CD4-positive, alpha-beta T cell treated with Interleukin-21 for 1 hour (primary cell): ENCODE results near the gene IGSF9.

Source experiments
- DNase-seq: peaks from one replicate; pipeline ENCODE4 v3.0.0-alpha.2; 2020

IGSF9 gene

DNA sequence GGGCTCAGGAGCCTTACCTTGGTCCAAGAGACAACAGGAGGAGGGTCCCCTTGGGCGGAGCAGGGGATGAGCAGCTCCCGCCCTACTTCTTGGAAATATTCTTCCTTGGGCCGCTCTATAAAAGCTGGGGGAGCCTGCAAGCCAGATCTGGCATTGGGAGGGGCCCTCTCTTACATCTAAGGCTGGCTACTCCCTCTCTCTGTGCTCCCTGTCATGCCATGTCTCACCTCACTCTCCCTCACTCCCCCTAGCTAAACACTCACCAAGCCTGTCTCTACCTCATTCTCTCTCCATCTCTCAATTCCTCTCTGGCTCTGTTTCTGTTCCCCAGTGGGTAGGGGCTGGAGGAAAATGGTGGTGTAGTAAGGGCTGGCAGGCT, 13.6 kb downstream of the IGSF9 start:
- DNase-seq: no peak

DNA sequence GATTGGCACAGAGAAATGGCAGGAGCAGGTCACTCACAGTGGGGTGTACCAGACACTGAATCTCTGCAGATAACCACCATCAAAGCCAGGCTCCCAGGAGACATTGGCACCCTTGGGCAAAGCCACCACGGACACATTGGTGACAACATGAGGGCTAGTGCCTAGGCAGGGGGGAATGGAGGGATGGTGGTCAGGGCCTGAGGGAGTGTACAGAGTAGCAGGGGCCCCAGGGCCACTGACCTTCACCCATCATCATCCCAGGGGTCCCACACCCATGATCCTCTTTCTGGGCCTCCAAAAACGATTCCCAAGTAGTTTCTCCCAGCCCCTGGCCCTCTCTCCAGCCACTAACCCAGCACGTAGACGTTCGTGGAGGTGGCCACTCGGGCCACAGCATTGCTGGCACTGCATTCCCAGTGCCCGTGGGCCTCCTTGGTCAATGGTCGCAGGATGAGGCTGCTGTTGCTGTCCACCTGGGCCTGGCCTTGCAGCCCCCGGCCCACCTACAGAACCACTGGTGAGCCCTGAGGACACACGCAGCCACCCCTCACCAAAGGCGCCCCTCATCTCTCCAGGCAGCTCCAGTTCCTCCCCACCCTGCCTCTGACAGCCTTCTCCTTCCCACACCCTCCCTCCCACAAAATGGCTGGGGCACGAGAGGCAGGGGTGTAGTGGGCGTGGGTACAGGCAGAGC, 14.2 kb downstream of the IGSF9 start:
- DNase-seq: no peak

DNA sequence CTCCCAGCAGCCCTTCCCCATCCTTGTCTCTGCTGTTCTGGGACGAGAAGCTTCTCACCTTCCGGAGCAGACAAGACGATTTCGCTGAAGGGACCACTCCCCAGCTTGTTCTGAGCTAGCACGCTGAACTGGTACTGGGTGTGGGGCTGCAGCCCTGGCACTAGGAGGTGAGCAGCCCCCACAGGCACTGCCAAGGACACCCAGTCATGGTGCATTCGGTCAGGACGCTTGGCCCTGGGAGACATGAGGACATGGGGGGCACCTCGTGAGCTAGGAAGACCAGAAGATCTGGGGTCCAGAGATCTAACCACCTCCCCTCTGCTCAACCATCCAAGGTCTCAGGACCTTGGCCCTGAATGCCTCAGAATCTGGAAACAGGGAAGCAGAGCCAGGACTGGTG, 14.8 kb downstream of the IGSF9 start:
- DNase-seq: no peak

DNA sequence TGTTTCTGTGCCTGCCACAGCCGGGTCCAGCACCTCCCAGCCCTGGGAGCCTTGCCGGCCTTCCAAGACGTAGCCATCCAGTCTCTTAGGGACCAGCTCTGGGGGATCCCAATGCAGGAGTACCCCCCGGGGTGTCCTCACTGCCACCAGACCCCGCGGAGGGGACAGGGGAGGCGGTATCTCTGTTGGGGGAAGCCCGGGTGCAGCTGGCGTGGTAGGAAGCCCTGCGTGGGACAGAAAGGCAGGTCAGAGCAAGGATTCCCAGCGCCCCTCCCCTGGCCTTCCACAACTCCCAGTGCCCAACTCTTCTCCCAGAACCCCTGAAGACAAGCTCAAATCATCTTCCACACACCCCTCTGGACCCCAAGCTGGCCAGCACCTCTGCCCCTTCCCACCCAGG, 15.2 kb downstream of the IGSF9 start:
- DNase-seq: no peak

DNA sequence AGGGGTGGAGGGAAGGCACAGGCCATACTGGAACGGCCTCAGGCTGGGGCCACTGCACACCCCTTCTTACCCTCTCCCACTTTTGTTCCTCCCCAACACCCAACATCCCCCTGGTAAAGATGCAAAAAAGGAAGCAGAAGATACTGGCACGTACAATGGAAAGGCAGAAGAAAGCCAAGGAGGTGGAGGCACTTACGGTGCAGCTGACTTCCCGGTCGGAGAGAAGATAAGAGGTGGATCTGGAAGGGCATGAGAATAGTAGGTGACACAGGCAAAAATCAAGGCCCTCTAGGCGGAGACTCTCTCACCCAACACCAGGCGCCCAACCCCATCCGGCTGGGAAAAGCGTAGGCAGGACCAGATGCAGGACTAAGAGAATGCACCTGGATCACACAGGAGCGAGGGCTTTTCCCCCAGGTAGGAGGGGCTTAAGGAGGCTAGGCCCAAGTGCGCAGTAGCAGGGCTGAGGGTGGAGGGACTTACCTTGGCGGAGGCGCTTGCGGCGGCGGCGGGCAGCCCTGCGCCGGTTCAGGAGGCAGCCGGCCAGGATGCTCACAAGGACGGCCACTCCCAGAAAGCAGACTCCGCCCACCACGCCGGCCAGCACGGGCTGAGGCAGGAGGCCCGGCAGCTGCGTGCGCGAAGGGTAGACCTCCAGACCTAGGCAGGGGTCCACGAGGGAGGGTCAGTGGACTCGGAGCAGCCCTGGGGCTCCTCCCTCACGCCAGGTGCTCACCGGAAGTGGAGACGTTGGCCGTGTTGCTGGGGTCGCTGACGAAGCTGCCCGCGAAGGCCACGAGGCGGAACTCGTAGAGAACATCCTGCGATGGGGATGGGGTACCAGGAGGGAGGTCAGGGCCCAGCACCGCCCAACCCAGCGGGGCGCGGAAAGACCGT, 16.0 kb downstream of the IGSF9 start:
- DNase-seq: no peak

DNA sequence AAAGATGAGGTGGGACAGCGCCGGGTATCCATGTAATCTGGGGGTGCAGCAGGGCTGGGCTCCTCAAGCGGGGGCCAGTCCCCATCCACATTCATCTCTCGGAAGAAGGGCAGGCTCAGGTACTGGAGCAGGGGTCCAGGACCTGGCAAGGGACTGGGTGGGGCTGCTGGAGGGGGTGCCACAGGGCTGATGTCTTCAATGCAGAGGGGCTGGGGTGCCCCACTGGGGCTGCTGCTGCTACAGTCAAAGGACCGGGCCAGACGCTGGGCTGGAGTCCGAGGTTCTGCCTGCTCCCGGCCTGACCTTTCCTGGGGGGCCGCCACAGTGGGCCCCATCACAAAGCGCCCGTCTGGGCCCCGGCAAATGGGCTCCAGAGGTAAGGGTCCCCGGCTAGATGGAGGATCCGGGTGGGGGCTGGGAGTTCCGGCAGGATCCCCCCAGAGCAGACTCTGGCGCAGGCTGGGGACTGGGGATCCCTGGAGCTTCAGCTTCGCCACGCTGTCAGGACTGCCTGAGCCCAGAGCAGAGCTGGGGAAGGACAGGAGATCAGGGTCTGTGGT, 16.8 kb downstream of the IGSF9 start:
- DNase-seq: no peak

DNA sequence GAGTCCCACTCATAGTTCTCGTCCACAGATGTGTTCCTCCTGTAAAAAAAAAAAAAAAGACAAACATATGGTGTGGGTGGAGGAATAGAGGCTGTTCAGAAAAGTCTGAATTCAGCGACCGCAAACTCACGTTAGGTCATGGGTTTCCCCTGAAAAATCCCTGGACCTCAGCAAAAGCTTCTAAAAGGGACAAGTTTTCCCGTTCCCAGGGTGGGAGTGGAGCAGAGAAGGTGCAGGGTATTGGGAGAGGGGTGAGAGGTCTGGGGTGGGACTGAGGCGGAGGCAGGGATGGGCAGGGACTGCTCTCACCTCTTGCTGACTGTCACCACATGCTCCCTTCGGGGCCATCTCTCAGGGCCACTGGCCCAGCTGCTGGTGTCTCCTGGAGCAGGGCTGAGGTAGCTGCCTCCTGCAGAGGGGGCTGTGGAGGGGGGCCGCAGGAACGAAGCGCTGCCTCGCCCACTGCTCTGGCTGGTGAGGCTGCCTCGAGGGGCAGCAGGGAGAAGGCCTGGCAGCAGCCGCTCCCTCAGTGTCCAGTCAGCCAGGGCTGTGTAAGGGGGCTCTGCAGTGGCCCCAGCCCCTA, 17.5 kb downstream of the IGSF9 start:
- no peak for DNase-seq

DNA sequence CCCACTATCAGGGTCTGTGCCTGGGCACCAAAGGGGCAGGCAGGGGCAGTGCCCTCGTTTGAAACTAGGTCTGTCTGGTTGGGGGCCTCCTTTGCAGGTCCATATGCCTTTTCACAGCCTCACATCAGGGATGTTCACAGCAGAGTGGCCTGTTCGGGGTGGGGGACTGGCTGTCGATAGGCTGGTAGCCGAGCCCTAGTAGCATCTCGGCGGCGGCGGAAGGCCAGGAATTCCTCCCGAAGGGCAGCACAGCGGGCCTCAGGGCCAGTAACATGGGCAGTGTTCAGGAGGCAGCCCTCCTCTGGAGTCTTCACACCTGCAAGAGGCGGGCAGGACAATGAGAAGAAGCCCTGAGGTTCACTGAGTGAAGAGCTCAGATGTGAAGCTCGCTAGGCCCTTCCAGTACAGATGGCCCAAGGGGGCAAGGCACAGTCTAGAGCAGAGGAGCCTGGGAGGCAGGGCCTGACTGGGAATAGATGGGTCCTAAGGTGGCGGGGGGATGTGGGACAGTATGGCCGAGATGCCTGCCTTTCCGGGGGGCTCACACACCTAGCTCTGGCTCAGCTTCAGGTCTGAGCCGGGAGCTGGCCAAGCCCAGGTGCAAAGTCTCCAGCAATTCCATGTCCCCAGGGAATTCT, 18.1 kb downstream of the IGSF9 start:
- DNase-seq: no peak

DNA sequence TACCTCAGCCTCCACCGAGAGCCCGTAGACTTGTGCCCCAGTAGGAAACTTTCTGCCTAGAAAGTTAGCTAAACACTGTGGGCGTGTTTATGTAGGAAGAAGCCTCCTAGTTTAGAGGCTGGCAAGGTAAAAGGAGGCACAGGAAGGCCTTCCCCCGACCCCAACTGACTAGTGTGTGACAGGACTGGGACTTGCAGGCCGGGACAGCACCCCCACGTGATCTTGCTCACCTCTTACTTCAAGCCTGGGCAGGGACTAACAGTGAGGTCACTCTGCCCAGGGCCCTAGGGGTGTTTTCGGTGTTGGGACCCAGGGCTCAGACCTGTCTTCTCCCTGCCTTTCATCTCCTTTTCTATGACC, 19.7 kb downstream of the IGSF9 start:
- no peak for DNase-seq

DNA sequence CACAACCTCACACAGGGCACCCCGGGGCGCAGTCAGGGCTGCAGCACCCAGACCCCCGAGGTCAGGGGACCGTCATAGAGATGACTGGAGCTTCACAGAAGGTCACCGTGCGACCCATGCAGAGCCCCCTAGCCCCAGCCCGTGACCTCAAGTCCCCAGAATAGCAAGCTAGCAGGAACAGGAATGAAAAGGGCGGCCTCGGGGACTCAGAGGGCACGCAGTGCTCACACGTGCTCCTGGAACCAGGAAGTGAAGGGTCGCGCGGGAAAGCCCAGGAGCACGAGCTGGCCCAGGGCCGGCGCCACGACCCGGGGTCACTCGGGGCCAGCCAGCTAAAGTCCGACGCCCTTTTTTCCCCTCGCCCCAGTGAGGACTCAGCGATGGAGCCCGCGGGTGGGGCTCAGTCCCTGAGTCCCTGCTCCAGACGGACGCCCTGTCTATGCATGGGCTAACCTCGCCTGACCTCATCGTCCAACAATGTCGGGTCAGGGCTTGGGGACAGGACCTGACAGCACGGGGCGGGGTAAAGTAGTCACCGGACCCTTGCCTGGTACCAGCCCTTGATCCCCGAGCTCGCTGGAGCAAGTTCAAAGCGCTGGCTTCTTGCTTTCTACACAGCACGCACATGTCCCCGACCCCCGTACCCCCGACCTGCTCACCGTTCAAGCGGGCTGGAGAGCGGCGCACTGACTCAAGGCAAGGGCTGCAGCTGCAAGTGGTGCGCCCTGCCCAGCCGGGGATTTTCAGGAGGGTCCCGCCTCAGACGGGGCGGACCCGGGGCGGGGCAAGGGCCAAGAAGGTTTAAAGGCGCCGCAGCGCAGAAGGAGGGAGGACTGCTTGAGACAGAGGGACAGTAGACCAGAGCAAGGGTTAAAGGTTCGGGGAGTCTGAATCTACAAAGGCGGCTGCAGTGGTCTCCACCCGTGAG, 20.4 kb downstream of the IGSF9 start, which contains the start of gene TAGLN2:
Gene TAGLN2 (minus strand): TSS at position 717 of the 928 bp plus-strand sequence. CDS start 4,998 bp downstream, outside the sequence.
- DNase-seq: peak; percentile 94

DNA sequence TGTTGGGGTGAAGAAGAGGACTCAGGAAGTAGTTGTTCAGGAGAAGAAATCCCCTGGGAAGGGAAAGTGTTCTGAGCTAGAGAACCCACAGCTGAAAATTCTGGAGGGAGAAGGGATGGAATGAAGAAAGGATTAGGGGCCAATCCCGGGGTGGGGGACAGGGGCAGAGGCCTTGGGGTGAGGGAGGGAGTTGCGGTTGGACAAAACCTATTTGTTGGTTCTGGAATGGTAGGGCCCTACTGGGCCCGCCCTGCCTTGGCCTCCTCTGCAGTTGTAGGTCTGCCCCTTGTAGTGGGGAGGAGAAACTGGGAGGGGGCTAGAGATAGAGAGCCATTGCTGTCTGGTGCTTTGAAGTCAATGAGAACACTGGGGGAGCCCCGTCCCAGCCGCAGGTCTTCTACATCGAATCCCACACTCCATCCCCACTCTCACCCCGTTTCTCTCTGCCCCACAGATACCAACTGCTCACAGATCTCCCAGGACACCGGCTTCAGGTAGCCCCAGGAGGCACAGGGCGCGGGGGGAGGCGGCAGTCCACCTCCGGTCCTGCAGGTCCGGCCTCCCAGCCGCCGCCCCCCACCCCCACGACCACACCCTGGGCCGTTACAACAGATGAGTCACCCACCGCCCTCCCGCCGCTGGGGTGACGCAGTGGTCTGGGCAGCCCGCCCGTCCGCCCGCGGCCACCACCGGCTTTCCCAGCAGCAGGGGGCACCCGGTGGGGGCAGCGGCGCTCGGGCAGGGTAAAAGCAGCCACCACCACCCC, 21.2 kb downstream of the IGSF9 start:
- DNase-seq: peak; percentile 85

DNA sequence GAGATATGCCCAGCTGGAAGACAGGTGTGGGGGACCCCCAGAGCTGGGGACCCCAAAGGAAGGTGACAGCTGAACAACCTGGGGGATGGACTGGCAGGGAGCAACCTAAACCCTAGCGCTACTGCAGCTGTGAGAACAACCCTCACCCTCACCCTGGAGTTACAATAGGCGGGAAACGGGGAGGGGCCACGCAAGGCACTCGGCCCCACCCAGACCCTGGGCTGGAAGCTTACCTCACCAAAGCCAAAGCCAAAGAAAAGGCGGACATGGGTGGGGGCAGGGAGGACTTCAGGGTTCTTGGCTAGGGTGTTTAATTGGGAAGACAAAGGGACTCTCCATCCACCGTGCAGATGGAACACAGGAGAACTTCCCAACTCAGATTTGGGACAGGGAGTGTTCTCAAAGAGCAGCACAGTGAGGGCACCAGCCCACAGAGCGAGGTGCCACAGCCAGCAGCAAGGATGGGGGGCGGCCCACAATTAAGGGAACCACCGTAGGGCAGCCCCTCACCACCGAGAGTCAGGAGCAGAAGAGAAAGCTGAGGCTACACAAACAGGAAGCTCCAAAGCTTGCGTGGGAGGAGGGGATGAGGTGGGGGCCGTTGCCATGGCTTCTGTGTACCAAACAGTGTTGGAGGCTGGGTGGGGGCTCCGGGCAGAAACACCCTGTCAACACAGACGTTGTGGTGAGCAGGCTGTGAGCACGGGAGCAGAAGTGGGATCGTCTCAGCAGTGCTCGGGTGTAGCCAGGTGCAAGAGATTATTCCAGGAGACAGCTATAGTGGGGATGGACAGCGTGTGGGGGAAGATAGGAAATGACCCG, 22.0 kb downstream of the IGSF9 start:
- peak; percentile 96 for DNase-seq

DNA sequence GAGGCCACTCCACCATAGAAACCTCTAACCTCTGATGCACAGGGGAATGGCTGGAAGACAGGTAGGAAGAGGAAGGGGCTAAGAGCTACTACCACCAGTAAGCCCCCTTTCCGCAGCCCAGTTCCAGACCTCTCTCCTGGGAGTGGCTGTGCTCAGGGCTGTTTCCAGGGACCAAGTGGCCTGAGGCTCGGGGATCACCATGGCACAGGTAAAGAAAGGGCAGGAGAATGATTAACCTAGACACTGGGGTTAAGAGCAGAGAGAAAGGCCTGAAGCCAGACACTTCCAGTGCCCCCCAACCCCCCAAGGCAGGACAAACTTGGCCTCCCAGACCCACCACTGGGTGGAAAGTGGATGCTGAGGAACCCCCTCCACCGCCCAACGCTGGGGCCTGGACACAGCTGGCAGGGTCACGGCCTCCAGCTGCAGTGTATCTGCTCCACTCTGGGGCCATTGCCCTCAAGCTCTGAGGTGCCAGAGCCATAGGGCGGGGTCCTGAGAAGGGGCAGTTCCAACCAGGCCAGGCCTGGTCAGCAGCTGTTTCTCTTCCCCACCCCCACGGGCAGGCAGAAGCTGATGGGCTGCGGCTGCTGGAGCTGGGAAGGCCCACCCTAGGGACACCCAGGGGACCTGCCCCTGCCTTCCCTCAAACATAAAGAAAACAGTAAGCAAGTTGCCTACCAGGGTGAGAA, 22.8 kb downstream of the IGSF9 start:
- no peak for DNase-seq

DNA sequence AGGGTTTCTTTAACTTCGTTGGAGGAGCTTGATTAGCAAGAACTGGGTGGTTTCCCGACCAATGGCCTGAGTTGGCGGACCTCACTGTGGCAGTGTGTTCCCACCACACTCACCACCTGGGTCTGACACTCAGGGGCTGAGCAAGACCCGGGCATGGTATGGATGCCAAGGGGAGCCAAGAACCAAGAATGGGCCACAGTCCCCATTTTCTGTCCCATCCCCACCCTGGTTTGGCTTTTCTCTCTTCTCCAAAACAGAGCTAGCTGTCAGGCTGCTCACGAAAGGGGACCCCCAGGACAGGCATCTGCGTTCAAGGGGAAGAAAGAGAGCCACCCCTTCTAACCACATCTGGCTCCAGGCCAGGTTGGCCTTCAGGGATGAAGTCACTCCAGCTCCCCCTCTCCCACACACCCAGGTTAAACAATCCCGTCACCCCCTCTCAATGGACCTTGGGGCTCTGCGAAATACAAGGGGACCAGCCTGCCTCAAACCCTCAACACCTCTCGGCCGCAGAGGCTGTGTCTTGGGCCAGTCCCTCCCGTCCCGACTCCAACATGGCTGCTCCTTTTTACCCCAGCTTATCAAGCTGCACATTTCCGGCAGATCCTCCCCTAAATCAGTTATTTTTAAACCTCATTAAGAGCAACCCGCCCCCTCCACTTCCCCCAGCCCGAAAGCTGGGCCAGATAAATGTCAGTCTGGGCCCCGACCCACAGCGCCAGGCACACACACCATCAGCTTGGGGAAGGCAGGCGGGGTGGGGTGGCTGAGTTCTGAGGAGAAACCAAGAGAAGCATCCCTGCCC, 23.5 kb downstream of the IGSF9 start:
- peak; percentile 79 for DNase-seq

DNA sequence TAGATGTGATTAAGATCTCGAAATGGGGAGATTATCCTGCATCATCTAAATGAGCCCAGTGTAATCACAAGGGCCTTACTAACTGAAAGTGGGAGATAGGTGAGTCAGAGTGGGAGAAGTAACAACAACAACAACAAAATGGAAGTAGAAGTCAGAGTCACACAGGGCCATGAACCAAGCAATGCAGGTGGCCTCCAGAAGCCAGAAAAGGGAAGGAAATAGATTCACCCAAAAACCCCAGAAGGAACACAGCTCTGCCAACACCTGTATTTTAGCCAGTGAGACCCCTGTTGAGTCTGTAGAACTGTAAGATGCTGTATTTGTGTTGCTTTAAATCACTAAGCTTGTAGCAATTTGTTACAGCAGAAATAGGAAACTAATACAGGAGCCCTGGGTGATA, 24.2 kb downstream of the IGSF9 start:
- peak; percentile 49 for DNase-seq

DNA sequence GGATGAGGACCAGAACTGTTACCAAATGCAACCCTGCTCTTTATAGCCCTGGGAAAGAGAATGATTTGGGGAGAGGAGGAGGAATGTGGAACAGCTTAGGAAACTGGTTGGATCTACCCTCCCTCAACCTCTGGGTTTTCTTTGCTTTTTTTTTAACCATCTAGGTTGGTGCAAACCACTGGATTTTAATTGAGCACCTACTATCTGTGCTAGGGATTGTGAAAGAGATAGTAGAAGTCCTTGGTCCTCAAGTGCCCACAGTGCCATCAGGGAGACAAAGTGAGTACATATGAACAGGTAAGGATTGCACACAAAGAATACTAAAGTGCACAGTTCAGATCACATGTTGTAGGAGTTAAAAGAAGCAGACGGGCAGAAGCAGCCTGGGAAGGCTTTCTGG, 24.8 kb downstream of the IGSF9 start:
- no peak for DNase-seq

DNA sequence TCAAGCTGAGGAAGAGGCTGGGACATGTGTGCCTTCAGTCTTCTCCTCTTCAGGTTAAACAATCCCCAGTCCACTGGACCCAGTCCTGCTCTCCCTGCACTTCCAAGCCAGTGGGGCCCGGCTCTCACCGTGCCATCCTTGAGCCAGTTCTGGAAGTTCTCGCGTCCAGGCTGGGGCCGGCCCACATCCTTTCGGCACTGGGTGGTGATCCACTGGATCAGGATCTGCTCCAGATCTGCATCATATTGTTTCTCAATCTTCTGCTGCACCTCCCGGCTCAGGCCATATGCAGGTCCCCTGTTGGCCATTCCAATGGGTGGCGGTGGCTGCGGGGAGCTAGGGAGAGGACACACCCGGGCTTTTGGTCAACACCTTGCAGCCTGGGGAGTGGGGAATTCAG, 25.2 kb downstream of the IGSF9 start:
- no peak for DNase-seq

DNA sequence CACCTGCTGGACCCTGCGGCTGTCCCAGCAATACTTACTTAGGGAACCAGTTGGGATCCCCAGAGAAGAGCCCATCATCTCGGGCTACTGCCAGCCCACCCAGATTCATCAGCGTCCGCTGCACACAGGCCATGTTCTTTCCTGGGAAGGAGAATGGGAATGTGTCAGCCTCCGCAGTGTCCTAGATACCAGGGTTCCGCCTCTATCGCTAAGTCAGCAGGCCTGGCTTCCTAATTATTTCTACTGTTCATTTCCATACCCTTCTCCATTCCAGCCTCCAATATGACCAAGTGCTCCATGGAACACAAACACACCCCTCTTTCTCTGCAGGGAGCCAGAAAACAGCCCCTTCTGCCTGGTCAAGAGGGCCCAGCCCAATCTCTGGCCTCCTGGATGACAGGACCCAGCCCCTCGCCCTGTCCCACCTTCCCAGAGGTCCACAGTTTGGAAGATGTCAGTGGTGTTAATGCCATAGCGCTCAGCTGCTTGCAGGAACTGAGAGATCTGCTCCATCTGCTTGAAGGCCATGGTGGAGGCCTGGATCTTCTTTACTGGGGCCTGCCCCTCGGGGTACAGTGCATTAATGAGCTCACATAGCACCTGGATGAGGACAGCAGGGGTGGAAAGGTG, 26.1 kb downstream of the IGSF9 start:
- DNase-seq: no peak
